Smooth muscle cell (in vitro differentiated cells): ENCODE data around the gene MLLT11. TPM values are rescaled to one million over a fixed set of nuclear protein-coding genes. Genes with fewer than 3 reads are reported as not detected.

Experiments used
- DNase-seq: peaks from one replicate; lab custom pipeline; 2025; ENCODE audit not compliant: unreplicated experiment; lab: John Stamatoyannopoulos, UW
- H2AFZ ChIP-seq: fragments of 200-600 bp; sonication (generic); 2 replicates; pipeline ENCODE4 v1.6.0; 2016; ENCODE audit warnings: antibody characterized with exemption, low read depth, mild to moderate bottlenecking
- H3F3A ChIP-seq: fragments of 200-600 bp; sonication (generic); 2 replicates; pipeline ENCODE4 v1.6.0; 2017; ENCODE audit warnings: antibody characterized with exemption, low read depth
- H3K27ac ChIP-seq: fragments of 200-600 bp; sonication (generic); 2 replicates; pipeline ENCODE4 v1.5.1; 2016; ENCODE audit warnings: low read depth, mild to moderate bottlenecking
- H3K27me3 ChIP-seq: fragments of 200-600 bp; sonication (generic); 2 replicates; pipeline ENCODE4 v1.6.1; 2016; ENCODE audit warnings: low read depth, mild to moderate bottlenecking
- H3K36me3 ChIP-seq: fragments of 200-600 bp; sonication (generic); 2 replicates; pipeline ENCODE4 v1.5.1; 2016; ENCODE audit warnings: low read depth
- H3K4me1 ChIP-seq: fragments of 200-600 bp; sonication (generic); 2 replicates; pipeline ENCODE4 v1.5.1; 2016; ENCODE audit warnings: low read depth
- H3K4me2 ChIP-seq: fragments of 200-600 bp; sonication (generic); 2 replicates; pipeline ENCODE4 v1.6.0; 2016; ENCODE audit warnings: mild to moderate bottlenecking
- H3K4me3 ChIP-seq: fragments of 200-600 bp; sonication (generic); 2 replicates; pipeline ENCODE4 v1.5.1; 2016; ENCODE audit warnings: mild to moderate bottlenecking
- H3K79me2 ChIP-seq: fragments of 200-600 bp; sonication (generic); 2 replicates; pipeline ENCODE4 v1.6.0; 2016; ENCODE audit warnings: low read depth, mild to moderate bottlenecking
- H3K9ac ChIP-seq: fragments of 200-600 bp; sonication (generic); 2 replicates; pipeline ENCODE4 v1.6.0; 2016; ENCODE audit warnings: low read depth
- H3K9me3 ChIP-seq: fragments of 200-600 bp; sonication (generic); replicated peaks from 2 replicates; pipeline ENCODE4 v1.5.1; 2016; ENCODE audit warnings: low read depth
- H4K20me1 ChIP-seq: fragments of 200-600 bp; sonication (generic); 2 replicates; pipeline ENCODE4 v1.6.0; 2016; ENCODE audit warnings: low read depth
- WGBS: methylation state at CpG from one replicate; pipeline ENCODE4 v1.1.7; 2016; ENCODE audit warnings: low lambda C conversion rate; 5-methylcytosine and 5-hydroxymethylcytosine counted together
- polyA plus RNA-seq: library from polyadenylated mRNA; unstranded; fragments of >200 nt; fragmentation: Nextera tagmentation; extraction: Ambion mirVana; gene quantifications from 2 replicates; pipeline ENCODE4 v1.2.1, GENCODE V29; 2016
- total RNA-seq: library from RNA; depleted of rRNA; stranded (reverse); fragments of >200 nt; gene quantifications from 2 replicates; pipeline ENCODE4 v1.2.3, GENCODE V29; 2014
- TF ChIP-seq, protein P1 (sequence below): fragments of 200-600 bp; sonication (generic); IDR thresholded peaks from 2 replicates; pipeline ENCODE4 v1.5.1; 2017; ENCODE audit warnings: borderline replicate concordance, mild to moderate bottlenecking, antibody characterized with exemption; ENCODE audit not compliant: insufficient read depth, poor library complexity, severe bottlenecking

Gene MLLT11
- total and polyA plus RNA-seq, 2 experiments from 2014 or later = 53.4 to 74.2 TPM

GRCh38 chr1:151035167-151035566 is 25.0 kb upstream of the MLLT11 start:
- no peaks in the 10 kb centered on the region for H3K27me3 ChIP-seq
- no peak for DNase-seq
- no peaks in the 10 kb centered on the region for H3K9me3 ChIP-seq
- H3K36me3 ChIP-seq = peaks cover 5% of the 10 kb centered on the region
- no peaks in the 10 kb centered on the region for H3K4me1 ChIP-seq
- no peak overlapping the region for H2AFZ ChIP-seq
- H3K4me2 ChIP-seq = no peak overlapping the region
- H3K9ac ChIP-seq = no peak overlapping the region
- H3K79me2 ChIP-seq = no peaks in the 10 kb centered on the region
- H3K4me3 ChIP-seq = no peak overlapping the region
- no peak overlapping the region for H3K27ac ChIP-seq
- H3F3A ChIP-seq = no peaks in the 10 kb centered on the region
- no peaks in the 10 kb centered on the region for H4K20me1 ChIP-seq
- TF ChIP-seq, protein P1, sequence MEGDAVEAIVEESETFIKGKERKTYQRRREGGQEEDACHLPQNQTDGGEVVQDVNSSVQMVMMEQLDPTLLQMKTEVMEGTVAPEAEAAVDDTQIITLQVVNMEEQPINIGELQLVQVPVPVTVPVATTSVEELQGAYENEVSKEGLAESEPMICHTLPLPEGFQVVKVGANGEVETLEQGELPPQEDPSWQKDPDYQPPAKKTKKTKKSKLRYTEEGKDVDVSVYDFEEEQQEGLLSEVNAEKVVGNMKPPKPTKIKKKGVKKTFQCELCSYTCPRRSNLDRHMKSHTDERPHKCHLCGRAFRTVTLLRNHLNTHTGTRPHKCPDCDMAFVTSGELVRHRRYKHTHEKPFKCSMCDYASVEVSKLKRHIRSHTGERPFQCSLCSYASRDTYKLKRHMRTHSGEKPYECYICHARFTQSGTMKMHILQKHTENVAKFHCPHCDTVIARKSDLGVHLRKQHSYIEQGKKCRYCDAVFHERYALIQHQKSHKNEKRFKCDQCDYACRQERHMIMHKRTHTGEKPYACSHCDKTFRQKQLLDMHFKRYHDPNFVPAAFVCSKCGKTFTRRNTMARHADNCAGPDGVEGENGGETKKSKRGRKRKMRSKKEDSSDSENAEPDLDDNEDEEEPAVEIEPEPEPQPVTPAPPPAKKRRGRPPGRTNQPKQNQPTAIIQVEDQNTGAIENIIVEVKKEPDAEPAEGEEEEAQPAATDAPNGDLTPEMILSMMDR = no peak
- WGBS = 89% methylated on average over 3 of the region's 3 CpGs

DNA sequence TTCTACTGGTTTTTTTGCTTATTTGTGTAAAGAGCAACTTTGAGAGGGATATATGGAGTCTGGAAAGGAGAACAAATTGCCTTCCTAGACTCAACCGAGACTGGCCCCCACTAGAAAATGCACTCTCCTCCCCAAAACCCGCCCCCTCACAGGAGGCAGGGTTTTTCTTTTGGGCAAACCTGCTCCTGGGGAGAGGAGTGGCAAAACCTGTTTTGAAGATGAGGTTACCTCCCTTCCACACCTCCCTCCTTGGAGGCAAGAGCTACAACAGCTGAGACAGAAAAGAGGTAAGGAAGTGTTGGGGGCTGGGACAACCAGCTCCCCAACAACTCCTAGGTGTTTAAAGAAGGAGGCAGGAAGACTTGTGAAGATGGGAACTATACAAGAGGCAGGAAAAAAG is 23.8 kb upstream of the MLLT11 start, which contains the start of gene BNIPL:
TSS of gene BNIPL (plus strand) at position 231 of the 400 bp plus-strand sequence. CDS start at position 371, 140 bp downstream.
- no peak for DNase-seq
- Histone ChIP-seq H3K79me2 (no peaks in the 10 kb centered on the region), H4K20me1 (no peaks in the 10 kb centered on the region), H2AFZ (no peak within 1 kb of the TSS), H3K4me3 (no peak within 1 kb of the TSS), H3K4me1 (no peaks in the 10 kb centered on the region), H3K27me3 (no peaks in the 10 kb centered on the region), H3F3A (no peaks in the 10 kb centered on the region), H3K36me3 (peaks cover 5% of the 10 kb centered on the region), H3K4me2 (no peak within 1 kb of the TSS), H3K27ac (peak within 1 kb of the TSS; percentile 10), H3K9me3 (no peaks in the 10 kb centered on the region), H3K9ac (no peak within 1 kb of the TSS)
- TF ChIP-seq, protein P1 = no peak
- 44% methylated on average over 2 of the region's 2 CpGs for WGBS

- Histone ChIP-seq H2AFZ (no peak overlapping the region), H3K4me3 (no peak overlapping the region), H4K20me1 (no peaks in the 10 kb centered on the region), H3K36me3 (peaks cover 5% of the 10 kb centered on the region), H3K27me3 (no peaks in the 10 kb centered on the region), H3F3A (no peaks in the 10 kb centered on the region), H3K27ac (no peak overlapping the region), H3K79me2 (no peaks in the 10 kb centered on the region), H3K4me1 (no peaks in the 10 kb centered on the region), H3K9me3 (no peaks in the 10 kb centered on the region), H3K9ac (no peak overlapping the region), H3K4me2 (no peak overlapping the region)
- 83% methylated on average over 6 of the region's 6 CpGs for WGBS
- DNase-seq = no peak
- TF ChIP-seq, protein P1 = no peak
These were observed 23.2 kb upstream of the MLLT11 start for GRCh38 chr1:151037032-151037431.

DNA sequence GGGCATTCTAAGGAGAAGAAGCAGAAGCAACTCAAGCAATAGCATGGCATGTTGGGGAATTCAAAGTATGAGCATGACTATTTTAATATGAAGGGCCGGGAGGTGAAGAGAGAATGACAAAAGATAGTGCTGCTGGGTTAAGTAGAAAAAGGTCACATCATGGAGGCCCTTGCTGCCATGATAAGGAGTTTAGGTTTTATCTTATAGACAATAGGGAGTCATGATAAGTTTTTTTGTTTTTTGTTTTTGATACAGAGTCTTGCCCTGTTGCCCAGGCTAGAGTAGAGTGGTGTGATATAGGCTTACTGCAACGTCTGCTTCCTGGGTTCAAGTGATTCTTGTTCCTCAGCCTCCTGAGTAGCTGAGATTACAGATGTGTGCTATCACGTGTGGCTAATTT is 20.7 kb upstream of the MLLT11 start:
- H3F3A ChIP-seq = no peaks in the 10 kb centered on the region
- 91% methylated on average over 3 of the region's 3 CpGs for WGBS
- TF ChIP-seq, protein P1 = no peak
- H4K20me1 ChIP-seq = no peaks in the 10 kb centered on the region
- no peak overlapping the region for H3K27ac ChIP-seq
- no peaks in the 10 kb centered on the region for H3K79me2 ChIP-seq
- no peak for DNase-seq
- H3K4me1 ChIP-seq = no peaks in the 10 kb centered on the region
- no peak overlapping the region for H3K9ac ChIP-seq
- H3K4me2 ChIP-seq = no peak overlapping the region
- H2AFZ ChIP-seq = no peak overlapping the region
- H3K9me3 ChIP-seq = no peaks in the 10 kb centered on the region
- peaks cover under 1% of the 10 kb centered on the region for H3K36me3 ChIP-seq
- H3K27me3 ChIP-seq = no peaks in the 10 kb centered on the region
- no peak overlapping the region for H3K4me3 ChIP-seq
